Right lobe of liver (tissue), 6 donors: ENCODE measurements around the gene LAMA1. TPM values are rescaled to one million over a fixed set of nuclear protein-coding genes. Genes with fewer than 3 reads are reported as not detected.

ENCODE experiments used
- ATAC-seq, 4 donors: fragments of 200-7000 bp; cut with Tn5 transposase; one replicate each; pipeline ENCODE4 v1.9.1; 2020; ENCODE audit warnings: mild to moderate bottlenecking in 4 of 4, moderate library complexity in 4 of 4
- DNase-seq, 3 donors: peaks; one replicate each; pipeline ENCODE4 v3.0.0-alpha.2; 2020
- H3K27ac ChIP-seq, 3 donors: fragments of 200-600 bp; one replicate each; pipeline ENCODE4 v1.8.0; 2022
- H3K27me3 ChIP-seq, 2 donors: fragments of 200-600 bp; one replicate each; pipeline ENCODE4 v1.8.0; 2022
- H3K36me3 ChIP-seq, 4 donors: fragments of 200-600 bp; sonication (generic) in 1 of 4; one replicate each; pipeline versions ENCODE4 v1.5.1 to v1.8.0; 2017 to 2022; ENCODE audit warnings: control low read depth in 1 of 4
- H3K4me1 ChIP-seq, 4 donors: fragments of 200-600 bp; sonication (generic) in 1 of 4; one replicate each; pipeline versions ENCODE4 v1.5.1 to v1.8.0; 2017 to 2022; ENCODE audit warnings: control low read depth in 1 of 4
- H3K4me3 ChIP-seq, 3 donors: fragments of 200-600 bp; one replicate each; pipeline ENCODE4 v1.8.0; 2022
- H3K9me3 ChIP-seq, 4 donors: fragments of 200-600 bp; sonication (generic) in 1 of 4; one replicate each; pipeline versions ENCODE4 v1.5.1 to v1.8.0; 2017 to 2022; ENCODE audit warnings: control low read depth in 1 of 4
- CTCF ChIP-seq, 4 donors: fragments of 200-600 bp in 3 of 4; fragments of 450-650 bp in 1 of 4; IDR thresholded peaks; one replicate each; pipeline versions ENCODE4 v1.5.1 to v1.8.0; 2016 to 2022; ENCODE audit warnings: antibody characterized with exemption in 4 of 4, mild to moderate bottlenecking in 2 of 4
- POLR2A ChIP-seq: fragments of 450-650 bp; IDR thresholded peaks from one replicate; pipeline ENCODE4 v1.6.1; 2017; ENCODE audit warnings: antibody characterized with exemption, mild to moderate bottlenecking
- WGBS: methylation state at CpG from one replicate; pipeline ENCODE4 v1.1.6; 2018; ENCODE audit warnings: low coverage, low lambda C conversion rate; ENCODE audit not compliant: insufficient coverage; ENCODE audit errors: missing lambda C conversion rate; 5-methylcytosine and 5-hydroxymethylcytosine counted together
- intact Hi-C, 2 donors: fragments of 100-400 bp; cut with DNase I; formaldehyde crosslinking; loops; one replicate each; pipeline versions ENCODE4 v1.11.2 to v1.14.1; 2022
- total RNA-seq, 6 experiments: library from RNA; depleted of rRNA in 2 of 6; stranded (reverse); fragments of >200 nt in 2 of 6; fragmentation: NEBNext Ultra II Directional in 3 of 6; extraction: Animal tissue kit (Norgen Biotek cat#: 25700) in 3 of 6; gene quantifications; one replicate each; pipeline versions ENCODE4 v1.1.0 to v1.2.4, GENCODE V29; 2016 to 2023
- donor health status: DM: no; HTN: yes; CAD: no.
- donor health status: DM: no; HTN: no; CAD: no.
- donor health status: DM: no; HTN: no; CAD: no.
- donor health status: DM: no; HTN: yes; CAD: no.
- donor health status: DM: no; HTN: yes; CAD: no.

LAMA1 gene
- total RNA-seq, 6 experiments from 2014 or later, result 0.06 to 0.56 (median 0.29) TPM

DNA sequence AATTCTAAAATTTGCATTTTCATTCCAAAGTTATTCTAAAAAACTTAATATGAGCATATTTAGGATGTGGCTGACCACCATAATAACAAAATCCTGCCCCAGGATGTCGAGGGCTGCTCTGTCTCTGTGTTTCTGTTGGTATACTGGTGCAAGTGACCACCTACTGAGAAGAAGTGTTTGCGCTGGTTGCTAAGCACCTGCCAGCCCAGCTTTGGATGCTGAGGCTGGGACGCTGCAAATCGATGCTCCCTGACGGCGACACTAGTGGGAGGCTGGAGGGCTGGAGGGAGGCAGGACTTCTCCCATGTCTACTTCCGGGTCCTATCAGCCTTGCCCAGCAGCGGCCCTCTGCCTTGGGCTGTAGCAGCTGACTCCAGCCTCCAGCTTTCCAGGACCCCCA is 45.0 kb downstream of the LAMA1 start:
- WGBS, result 30% methylated on average over 1 of the region's 8 CpGs
- intact Hi-C loops, result no loop called here
- Histone ChIP-seq H3K4me1 (no peaks in the 10 kb centered on the region), H3K27me3 (no peaks in the 10 kb centered on the region), H3K4me3 (no peak overlapping the region), H3K9me3 (no peaks in the 10 kb centered on the region), H3K27ac (no peak overlapping the region), H3K36me3 (no peaks in the 10 kb centered on the region)
- ATAC-seq (no peak), DNase-seq (no peak)
- TF ChIP-seq CTCF (IDR thresholded peaks at IDR 0.05) (no peak), POLR2A (no peak)

GRCh38 chr18:7071600-7071999 is 46.0 kb downstream of the LAMA1 start:
- intact Hi-C loops, result no loop called here
- DNase-seq, result no peak
- Histone ChIP-seq H3K27ac (no peak overlapping the region), H3K36me3 (no peaks in the 10 kb centered on the region), H3K27me3 (no peaks in the 10 kb centered on the region), H3K4me3 (no peak overlapping the region), H3K9me3 (no peaks in the 10 kb centered on the region), H3K4me1 (no peaks in the 10 kb centered on the region)
- WGBS, result 49% methylated on average over 2 of the region's 2 CpGs
- TF ChIP-seq CTCF (IDR thresholded peaks at IDR 0.05), result no peak
- no peak for TF ChIP-seq POLR2A
- no peak for ATAC-seq

- intact Hi-C loops, result no loop called here
- DNase-seq (no peak), ATAC-seq (no peak)
- H3K9me3 ChIP-seq, result no peaks in the 10 kb centered on the region
- H3K4me3 ChIP-seq, result no peak overlapping the region
- no peak overlapping the region for H3K27ac ChIP-seq
- 64% methylated on average over 2 of the region's 2 CpGs for WGBS
- H3K27me3 ChIP-seq, result no peaks in the 10 kb centered on the region
- TF ChIP-seq CTCF (IDR thresholded peaks at IDR 0.05) (no peak), POLR2A (no peak)
- H3K36me3 ChIP-seq, result no peaks in the 10 kb centered on the region
- no peaks in the 10 kb centered on the region for H3K4me1 ChIP-seq
Observed at GRCh38 chr18:7070466-7070865, 47.1 kb downstream of the LAMA1 start.

GRCh38 chr18:7068871-7069590 is 48.6 kb downstream of the LAMA1 start:
- Histone ChIP-seq H3K36me3 (no peaks in the 10 kb centered on the region), H3K27ac (no peak overlapping the region), H3K9me3 (no peaks in the 10 kb centered on the region), H3K27me3 (no peaks in the 10 kb centered on the region), H3K4me3 (no peak overlapping the region), H3K4me1 (no peaks in the 10 kb centered on the region)
- DNase-seq (no peak), ATAC-seq (no peak)
- TF ChIP-seq CTCF (IDR thresholded peaks at IDR 0.05), result no peak
- no peak for TF ChIP-seq POLR2A
- 73% methylated on average over 9 of the region's 9 CpGs for WGBS
- intact Hi-C loops, result no loop called here
